Astrocyte (in vitro differentiated cells and primary cell): ENCODE results near the gene ITGAV. TPM values are rescaled to one million over a fixed set of nuclear protein-coding genes. Genes with fewer than 3 reads are reported as not detected.
A peak's percentile ranks its signal among the peaks of the same experiment; 100 is the strongest.

ENCODE experiments used
- DNase-seq: peaks from one replicate; pipeline ENCODE4 v3.0.0-alpha.2; 2010; ENCODE audit warnings: low read depth
- FAIRE-seq: peaks from 2 replicates; lab custom pipeline; 2011; peaks lifted over from hg19 to GRCh38; lab: Jason Lieb, UNC
- H2AFZ ChIP-seq: 2 replicates; pipeline ENCODE4 v1.6.0; 2012; ENCODE audit warnings: low read depth, low read length, inconsistent platforms
- H3K27ac ChIP-seq: 2 replicates; pipeline ENCODE4 v1.5.1; 2011; ENCODE audit warnings: low read depth, low read length, inconsistent platforms
- H3K27me3 ChIP-seq: 2 replicates; pipeline ENCODE4 v1.6.0; 2011; ENCODE audit warnings: low read length, inconsistent platforms; ENCODE audit not compliant: insufficient read depth
- H3K36me3 ChIP-seq: 2 replicates; pipeline ENCODE4 v1.5.1; 2011; ENCODE audit warnings: low read length, inconsistent platforms; ENCODE audit not compliant: insufficient read depth
- H3K4me1 ChIP-seq: 2 replicates; pipeline ENCODE4 v1.5.1; 2011; ENCODE audit warnings: low read length, inconsistent platforms; ENCODE audit not compliant: insufficient read depth
- H3K4me2 ChIP-seq: 2 replicates; pipeline ENCODE4 v1.6.0; 2012; ENCODE audit warnings: low read length, inconsistent platforms
- H3K4me3 ChIP-seq: 2 replicates; pipeline ENCODE4 v1.5.1; 2011; ENCODE audit warnings: low read depth, mild to moderate bottlenecking, low read length, inconsistent platforms; ENCODE audit not compliant: insufficient read depth
- H3K79me2 ChIP-seq: 2 replicates; pipeline ENCODE4 v1.6.0; 2012; ENCODE audit warnings: mild to moderate bottlenecking, low read length, inconsistent platforms; ENCODE audit not compliant: insufficient read depth
- H3K9ac ChIP-seq: 2 replicates; pipeline ENCODE4 v1.6.0; 2012; ENCODE audit warnings: mild to moderate bottlenecking, low read length, inconsistent platforms
- H3K9me3 ChIP-seq: 2 replicates; pipeline ENCODE4 v1.5.1; 2012; ENCODE audit warnings: low read depth, mild to moderate bottlenecking, low read length, inconsistent platforms; ENCODE audit not compliant: insufficient read depth
- H4K20me1 ChIP-seq: 2 replicates; pipeline ENCODE4 v1.6.0; 2012; ENCODE audit warnings: low read length, inconsistent platforms; ENCODE audit not compliant: insufficient read depth
- H3K27ac Mint-ChIP-seq: one replicate; pipeline ENCODE4 v1.8.0; 2021; ENCODE audit warnings: mild to moderate bottlenecking, mixed read lengths; ENCODE audit not compliant: unreplicated experiment
- H3K27me3 Mint-ChIP-seq: one replicate; pipeline ENCODE4 v1.8.0; 2021; ENCODE audit warnings: low read depth, mixed read lengths; ENCODE audit not compliant: unreplicated experiment
- H3K36me3 Mint-ChIP-seq: one replicate; pipeline ENCODE4 v1.8.0; 2021; ENCODE audit warnings: low read depth, mixed read lengths; ENCODE audit not compliant: unreplicated experiment
- H3K4me1 Mint-ChIP-seq: one replicate; pipeline ENCODE4 v1.8.0; 2021; ENCODE audit warnings: low read depth, mixed read lengths; ENCODE audit not compliant: unreplicated experiment
- H3K4me3 Mint-ChIP-seq: one replicate; pipeline ENCODE4 v1.8.0; 2021; ENCODE audit warnings: mild to moderate bottlenecking, moderate library complexity, mixed read lengths; ENCODE audit not compliant: unreplicated experiment
- H3K9me3 Mint-ChIP-seq: one replicate; pipeline ENCODE4 v1.8.0; 2021; ENCODE audit warnings: mild to moderate bottlenecking, mixed read lengths; ENCODE audit not compliant: unreplicated experiment
- EZH2 ChIP-seq: IDR thresholded peaks from 2 replicates; pipeline ENCODE4 v1.6.1; 2012; ENCODE audit warnings: mild to moderate bottlenecking, low read length, inconsistent platforms; ENCODE audit not compliant: insufficient read depth
- total RNA-seq: library from RNA; stranded (reverse); gene quantifications from 2 replicates; pipeline ENCODE4 v1.2.1, GENCODE V29; 2021
- TF ChIP-seq, protein P1 (sequence below): IDR thresholded peaks from 2 replicates; pipeline ENCODE4 v1.5.1; 2011; ENCODE audit warnings: low read depth, mild to moderate bottlenecking, inconsistent platforms, low read length, moderate library complexity; ENCODE audit not compliant: insufficient read depth

ITGAV gene
- total RNA-seq, 1 donor from 2014 or later: 661 TPM

DNA sequence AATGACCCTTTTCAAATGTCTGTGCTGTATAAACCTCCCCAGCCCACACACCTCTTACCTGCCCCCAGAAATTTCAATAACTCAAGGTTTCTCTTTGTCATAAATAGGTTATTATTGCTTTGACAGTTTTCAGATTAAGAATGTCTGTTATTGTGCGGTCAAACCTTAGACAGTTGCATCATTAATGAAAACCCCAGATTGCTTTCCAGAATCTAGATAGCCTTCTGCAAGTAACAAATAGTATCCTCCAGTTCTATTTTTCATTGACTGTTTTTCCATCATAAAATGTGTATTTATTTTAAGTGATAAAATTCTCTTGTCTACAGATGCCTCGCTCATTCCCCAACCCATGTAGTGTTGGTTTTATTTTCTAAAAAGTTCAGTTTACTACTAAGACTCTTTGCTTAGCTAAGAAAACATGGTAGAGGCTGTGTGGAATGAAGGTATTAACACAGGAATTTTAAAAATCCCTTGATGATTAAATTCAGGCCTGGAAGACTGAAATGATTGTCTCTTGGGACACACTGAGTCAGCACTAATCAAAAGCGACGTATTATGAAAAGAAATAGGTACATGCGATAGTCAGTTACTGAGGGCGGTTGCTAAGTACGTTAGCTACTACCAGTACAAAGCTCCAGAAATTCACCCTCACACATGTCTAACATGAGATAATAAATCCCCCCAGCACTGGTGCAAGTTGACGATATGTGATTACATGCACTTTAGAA, 38.4 kb upstream of the ITGAV start:
- Histone ChIP-seq H4K20me1 (no peaks in the 10 kb centered on the region), H2AFZ (no peak overlapping the region), H3K36me3 (no peaks in the 10 kb centered on the region), H3K4me3 (no peak overlapping the region), H3K9me3 (no peaks in the 10 kb centered on the region), H3K4me1 (peaks cover 18% of the 10 kb centered on the region), H3K9ac (no peak overlapping the region), H3K27me3 (no peaks in the 10 kb centered on the region), H3K4me2 (peak overlapping the region; percentile 33), H3K79me2 (no peaks in the 10 kb centered on the region), H3K27ac (no peak overlapping the region)
- H3K27ac Mint-ChIP-seq: peak overlapping the region; percentile 67
- H3K9me3 Mint-ChIP-seq: no peaks in the 10 kb centered on the region
- TF ChIP-seq, protein P1, sequence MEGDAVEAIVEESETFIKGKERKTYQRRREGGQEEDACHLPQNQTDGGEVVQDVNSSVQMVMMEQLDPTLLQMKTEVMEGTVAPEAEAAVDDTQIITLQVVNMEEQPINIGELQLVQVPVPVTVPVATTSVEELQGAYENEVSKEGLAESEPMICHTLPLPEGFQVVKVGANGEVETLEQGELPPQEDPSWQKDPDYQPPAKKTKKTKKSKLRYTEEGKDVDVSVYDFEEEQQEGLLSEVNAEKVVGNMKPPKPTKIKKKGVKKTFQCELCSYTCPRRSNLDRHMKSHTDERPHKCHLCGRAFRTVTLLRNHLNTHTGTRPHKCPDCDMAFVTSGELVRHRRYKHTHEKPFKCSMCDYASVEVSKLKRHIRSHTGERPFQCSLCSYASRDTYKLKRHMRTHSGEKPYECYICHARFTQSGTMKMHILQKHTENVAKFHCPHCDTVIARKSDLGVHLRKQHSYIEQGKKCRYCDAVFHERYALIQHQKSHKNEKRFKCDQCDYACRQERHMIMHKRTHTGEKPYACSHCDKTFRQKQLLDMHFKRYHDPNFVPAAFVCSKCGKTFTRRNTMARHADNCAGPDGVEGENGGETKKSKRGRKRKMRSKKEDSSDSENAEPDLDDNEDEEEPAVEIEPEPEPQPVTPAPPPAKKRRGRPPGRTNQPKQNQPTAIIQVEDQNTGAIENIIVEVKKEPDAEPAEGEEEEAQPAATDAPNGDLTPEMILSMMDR: no peak
- no peak for TF ChIP-seq EZH2
- H3K27me3 Mint-ChIP-seq: no peaks in the 10 kb centered on the region
- DNase-seq (peak; percentile 71), FAIRE-seq (peak; percentile 50)
- H3K4me1 Mint-ChIP-seq: peaks cover 28% of the 10 kb centered on the region
- no peaks in the 10 kb centered on the region for H3K36me3 Mint-ChIP-seq
- no peak overlapping the region for H3K4me3 Mint-ChIP-seq

DNA sequence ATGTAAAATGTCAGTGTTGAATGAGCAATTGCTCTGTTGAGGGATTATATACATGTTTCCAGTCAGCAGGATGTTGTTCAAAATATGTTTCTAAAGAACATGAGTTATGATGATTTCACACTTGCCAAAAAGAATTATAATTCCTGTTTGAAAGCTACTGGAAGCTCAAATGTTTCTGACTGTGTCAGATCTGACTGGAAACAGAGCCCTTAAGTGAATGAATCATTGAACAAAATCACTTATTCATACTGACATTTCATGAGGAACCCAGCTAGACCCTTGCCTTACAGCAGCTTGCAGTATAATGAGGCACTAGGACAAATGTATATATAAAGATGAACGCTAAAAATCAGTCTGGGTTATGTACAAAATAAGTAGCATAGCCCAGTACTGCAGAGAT, 35.4 kb upstream of the ITGAV start:
- Histone ChIP-seq H3K27ac (no peak overlapping the region), H3K79me2 (no peaks in the 10 kb centered on the region), H3K4me3 (no peak overlapping the region), H3K4me1 (peaks cover 10% of the 10 kb centered on the region), H3K9me3 (no peaks in the 10 kb centered on the region), H3K36me3 (no peaks in the 10 kb centered on the region), H2AFZ (no peak overlapping the region), H3K27me3 (no peaks in the 10 kb centered on the region), H3K4me2 (no peak overlapping the region), H3K9ac (no peak overlapping the region), H4K20me1 (no peaks in the 10 kb centered on the region)
- FAIRE-seq: no peak
- Mint-ChIP-seq H3K27me3 (no peaks in the 10 kb centered on the region), H3K4me3 (no peak overlapping the region), H3K27ac (no peak overlapping the region), H3K9me3 (no peaks in the 10 kb centered on the region), H3K4me1 (peaks cover 37% of the 10 kb centered on the region), H3K36me3 (no peaks in the 10 kb centered on the region)
- peak; percentile 40 for DNase-seq
- no peak for TF ChIP-seq EZH2
- TF ChIP-seq, protein P1: no peak
